Cardiac fibroblast (primary cell): ENCODE data around the gene SDK1.
"Not testable (repeated sequence)": the region's sequence is repeated elsewhere in the genome, so short reads cannot be mapped to it uniquely, and the experiment has no call there.

ENCODE experiments used
- DNase-seq, 2 donors: peaks; one replicate each; pipeline versions ENCODE4 v3.0.0 to v3.0.0-alpha.2; 2010; ENCODE audit warnings: low read depth in 2 of 2
- H3K4me3 ChIP-seq, 2 donors: replicated peaks in 1 of 2; 1 replicate in 1 of 2; 2 replicates in 1 of 2; pipeline ENCODE4 v1.5.1; 2011; ENCODE audit warnings: low read depth in 2 of 2, low read length in 2 of 2, mild to moderate bottlenecking in 2 of 2, moderate library complexity in 1 of 2
- TF ChIP-seq, protein P1 (sequence below): IDR thresholded peaks from one replicate; pipeline ENCODE4 v1.5.1; 2011; ENCODE audit warnings: low read depth, mild to moderate bottlenecking, low read length, inconsistent platforms

Gene SDK1

GRCh38 chr7:3691478-3692158 lies 390.6 kb downstream of the SDK1 start:
- DNase-seq = no peak
- TF ChIP-seq, protein P1, sequence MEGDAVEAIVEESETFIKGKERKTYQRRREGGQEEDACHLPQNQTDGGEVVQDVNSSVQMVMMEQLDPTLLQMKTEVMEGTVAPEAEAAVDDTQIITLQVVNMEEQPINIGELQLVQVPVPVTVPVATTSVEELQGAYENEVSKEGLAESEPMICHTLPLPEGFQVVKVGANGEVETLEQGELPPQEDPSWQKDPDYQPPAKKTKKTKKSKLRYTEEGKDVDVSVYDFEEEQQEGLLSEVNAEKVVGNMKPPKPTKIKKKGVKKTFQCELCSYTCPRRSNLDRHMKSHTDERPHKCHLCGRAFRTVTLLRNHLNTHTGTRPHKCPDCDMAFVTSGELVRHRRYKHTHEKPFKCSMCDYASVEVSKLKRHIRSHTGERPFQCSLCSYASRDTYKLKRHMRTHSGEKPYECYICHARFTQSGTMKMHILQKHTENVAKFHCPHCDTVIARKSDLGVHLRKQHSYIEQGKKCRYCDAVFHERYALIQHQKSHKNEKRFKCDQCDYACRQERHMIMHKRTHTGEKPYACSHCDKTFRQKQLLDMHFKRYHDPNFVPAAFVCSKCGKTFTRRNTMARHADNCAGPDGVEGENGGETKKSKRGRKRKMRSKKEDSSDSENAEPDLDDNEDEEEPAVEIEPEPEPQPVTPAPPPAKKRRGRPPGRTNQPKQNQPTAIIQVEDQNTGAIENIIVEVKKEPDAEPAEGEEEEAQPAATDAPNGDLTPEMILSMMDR = no peak
- no peak overlapping the region for H3K4me3 ChIP-seq

- no peak overlapping the region for H3K4me3 ChIP-seq
- DNase-seq = peak in 1 of 2 donors; percentile 9
- TF ChIP-seq, protein P1 = no peak
Observed at GRCh38 chr7:3695602-3696001, 394.6 kb downstream of the SDK1 start.

GRCh38 chr7:3696113-3696512 lies 395.1 kb downstream of the SDK1 start:
- TF ChIP-seq, protein P1 = no peak
- no peak for DNase-seq
- H3K4me3 ChIP-seq = no peak overlapping the region

DNA sequence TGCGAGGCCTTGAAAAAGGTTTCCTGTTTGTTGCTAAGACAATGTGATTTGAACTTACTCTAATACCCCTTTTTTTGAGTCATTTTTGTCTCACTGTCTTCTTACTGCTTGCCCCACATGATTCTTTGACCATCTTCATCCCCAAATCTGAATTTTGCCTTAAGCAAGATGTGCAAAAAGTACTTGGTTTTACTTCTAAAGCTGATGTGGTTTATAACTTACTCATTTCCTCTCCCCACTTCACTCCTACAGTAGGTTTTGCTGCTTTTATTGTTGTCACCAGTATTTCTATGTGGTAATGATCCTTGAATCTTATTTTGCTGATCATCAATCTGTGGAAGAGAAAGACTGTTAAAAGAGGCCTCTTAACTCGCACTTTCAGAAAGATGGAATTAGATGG lies 396.4 kb downstream of the SDK1 start:
- no peak for DNase-seq
- H3K4me3 ChIP-seq = no peak overlapping the region
- TF ChIP-seq, protein P1 = no peak

- H3K4me3 ChIP-seq = no peak overlapping the region
- TF ChIP-seq, protein P1 = no peak
- DNase-seq = no peak
Observed at GRCh38 chr7:3705258-3705657, 404.2 kb downstream of the SDK1 start.

DNA sequence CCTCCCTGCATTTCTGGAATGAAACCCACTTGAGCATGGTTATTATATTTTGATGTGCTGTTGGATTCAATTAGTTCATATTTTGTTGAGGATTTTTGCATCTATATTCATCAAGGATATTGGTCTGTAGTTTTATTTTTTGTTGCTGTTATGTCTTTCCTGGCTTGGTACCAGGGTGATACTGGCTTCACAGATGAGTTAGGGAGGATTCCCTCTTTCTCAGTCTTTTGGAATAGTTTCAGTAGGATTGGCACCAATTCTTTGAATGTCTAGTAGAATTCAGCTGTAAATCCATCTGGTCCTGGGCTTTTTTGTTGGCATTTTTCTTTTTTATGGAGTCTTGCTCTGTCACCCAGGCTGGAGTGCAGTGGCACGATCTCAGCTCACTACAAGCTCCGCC lies 405.0 kb downstream of the SDK1 start:
- H3K4me3 ChIP-seq = not testable (repeated sequence)

GRCh38 chr7:3710122-3710521 lies 409.1 kb downstream of the SDK1 start:
- TF ChIP-seq, protein P1 = no peak

More for the DNA sequence above, 405.0 kb downstream of the SDK1 start:
- not testable (repeated sequence) for DNase-seq

More at GRCh38 chr7:3710122-3710521, 409.1 kb downstream of the SDK1 start:
- no peak overlapping the region for H3K4me3 ChIP-seq
- no peak for DNase-seq
